WTC11 (cell line): ENCODE data around the gene MAP3K5.

Experiments
- ATF2 ChIP-seq: sonication (generic); formaldehyde crosslinking; IDR thresholded peaks from 2 replicates; pipeline ENCODE4 v1.8.1; 2022; ENCODE audit warnings: low read depth, missing genetic modification reagents, borderline replicate concordance
- ATF6 ChIP-seq: sonication (generic); formaldehyde crosslinking; IDR thresholded peaks from 2 replicates; pipeline ENCODE4 v1.8.1; 2023; ENCODE audit warnings: mild to moderate bottlenecking, missing genetic modification reagents
- CREB1 ChIP-seq: sonication (generic); formaldehyde crosslinking; IDR thresholded peaks from 2 replicates; pipeline ENCODE4 v1.8.0; 2023; ENCODE audit warnings: mild to moderate bottlenecking, missing genetic modification reagents
- OVOL2 ChIP-seq: fragments of 250-450 bp; sonication (Bioruptor Pico); IDR thresholded peaks from 2 replicates; pipeline ENCODE4 v1.9.0; 2021; ENCODE audit warnings: mild to moderate bottlenecking, borderline replicate concordance
- ZMAT4 ChIP-seq: fragments of 250-450 bp; sonication (Bioruptor Pico); IDR thresholded peaks from 2 replicates; pipeline ENCODE4 v1.9.0; 2021; ENCODE audit warnings: mild to moderate bottlenecking
- TF ChIP-seq, protein P1 (sequence below): fragments of 200-600 bp; IDR thresholded peaks from 2 replicates; pipeline ENCODE4 v1.8.0; 2022; ENCODE audit warnings: antibody characterized with exemption

GRCh38 chr6:136710877-136711552 is 81.3 kb downstream of the MAP3K5 start:
- TF ChIP-seq ZMAT4 (CRISPR knock-in tag) (no peak), ATF6 (CRISPR knock-in tag) (no peak), ATF2 (CRISPR knock-in tag) (no peak), CREB1 (CRISPR knock-in tag) (no peak), OVOL2 (CRISPR knock-in tag) (no peak)
- TF ChIP-seq, protein P1, sequence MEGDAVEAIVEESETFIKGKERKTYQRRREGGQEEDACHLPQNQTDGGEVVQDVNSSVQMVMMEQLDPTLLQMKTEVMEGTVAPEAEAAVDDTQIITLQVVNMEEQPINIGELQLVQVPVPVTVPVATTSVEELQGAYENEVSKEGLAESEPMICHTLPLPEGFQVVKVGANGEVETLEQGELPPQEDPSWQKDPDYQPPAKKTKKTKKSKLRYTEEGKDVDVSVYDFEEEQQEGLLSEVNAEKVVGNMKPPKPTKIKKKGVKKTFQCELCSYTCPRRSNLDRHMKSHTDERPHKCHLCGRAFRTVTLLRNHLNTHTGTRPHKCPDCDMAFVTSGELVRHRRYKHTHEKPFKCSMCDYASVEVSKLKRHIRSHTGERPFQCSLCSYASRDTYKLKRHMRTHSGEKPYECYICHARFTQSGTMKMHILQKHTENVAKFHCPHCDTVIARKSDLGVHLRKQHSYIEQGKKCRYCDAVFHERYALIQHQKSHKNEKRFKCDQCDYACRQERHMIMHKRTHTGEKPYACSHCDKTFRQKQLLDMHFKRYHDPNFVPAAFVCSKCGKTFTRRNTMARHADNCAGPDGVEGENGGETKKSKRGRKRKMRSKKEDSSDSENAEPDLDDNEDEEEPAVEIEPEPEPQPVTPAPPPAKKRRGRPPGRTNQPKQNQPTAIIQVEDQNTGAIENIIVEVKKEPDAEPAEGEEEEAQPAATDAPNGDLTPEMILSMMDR, result no peak
